CD14-positive monocyte (primary cell): ENCODE results near the gene NEMF. TPM values are rescaled to one million over a fixed set of nuclear protein-coding genes. Genes with fewer than 3 reads are reported as not detected.
A peak's percentile ranks its signal among the peaks of the same experiment; 100 is the strongest.

ENCODE experiments used
- DNase-seq, 3 donors: peaks; one replicate each; pipeline ENCODE4 v3.0.0-alpha.2; 2011 to 2022
- H2AFZ ChIP-seq: 2 replicates; pipeline ENCODE4 v1.6.0; 2012; ENCODE audit warnings: mild to moderate bottlenecking, low read depth, low read length, inconsistent platforms; ENCODE audit not compliant: insufficient read depth, poor library complexity, severe bottlenecking
- H3K27ac ChIP-seq, 2 donors: 1 replicate in 1 of 2; 2 replicates in 1 of 2; pipeline ENCODE4 v1.5.1; 2012 to 2013; ENCODE audit warnings: low read length in 2 of 2, control low read depth in 1 of 2, inconsistent platforms in 1 of 2, low read depth in 1 of 2, mild to moderate bottlenecking in 1 of 2
- H3K27me3 ChIP-seq, 2 donors: one replicate each; pipeline versions ENCODE4 v1.6.0 to v1.6.1; 2011 to 2013; ENCODE audit warnings: low read length in 2 of 2; ENCODE audit not compliant: control insufficient read depth in 2 of 2, insufficient read depth in 2 of 2
- H3K36me3 ChIP-seq, 2 donors: replicated peaks in 1 of 2; 1 replicate in 1 of 2; 2 replicates in 1 of 2; pipeline versions ENCODE4 v1.5.1 to v1.6.1; 2012 to 2013; ENCODE audit warnings: low read length in 2 of 2, control low read depth in 1 of 2, inconsistent platforms in 1 of 2, mild to moderate bottlenecking in 1 of 2; ENCODE audit not compliant: insufficient read depth in 2 of 2, control insufficient read depth in 1 of 2
- H3K4me1 ChIP-seq, 2 donors: 1 replicate in 1 of 2; 2 replicates in 1 of 2; pipeline versions ENCODE4 v1.5.1 to v1.6.1; 2012 to 2013; ENCODE audit warnings: low read length in 2 of 2, control low read depth in 1 of 2, inconsistent platforms in 1 of 2, mild to moderate bottlenecking in 1 of 2, moderate library complexity in 1 of 2; ENCODE audit not compliant: insufficient read depth in 2 of 2, control insufficient read depth in 1 of 2
- H3K4me2 ChIP-seq: replicated peaks from 2 replicates; pipeline ENCODE3; 2012; ENCODE audit warnings: low read length, moderate library complexity, mild to moderate bottlenecking; ENCODE audit not compliant: poor library complexity, severe bottlenecking; ENCODE audit errors: extremely low read depth
- H3K4me3 ChIP-seq, 3 experiments: fragments of 200-600 bp in 1 of 3; sonication (generic) in 1 of 3; replicated peaks in 1 of 3; 1 replicate in 2 of 3; 2 replicates in 1 of 3; pipeline ENCODE4 v1.5.1; 2011 to 2013; ENCODE audit warnings: low read length in 3 of 3, mild to moderate bottlenecking in 3 of 3, control low read depth in 2 of 3, low read depth in 2 of 3, inconsistent platforms in 1 of 3, moderate library complexity in 1 of 3
- H3K79me2 ChIP-seq: 2 replicates; pipeline ENCODE4 v1.6.0; 2012; ENCODE audit warnings: mild to moderate bottlenecking, control low read depth, inconsistent platforms, low read length, moderate library complexity; ENCODE audit not compliant: insufficient read depth
- H3K9ac ChIP-seq: 2 replicates; pipeline ENCODE4 v1.6.0; 2017; ENCODE audit warnings: low read length, mild to moderate bottlenecking; ENCODE audit not compliant: insufficient read depth, poor library complexity, severe bottlenecking
- H3K9me3 ChIP-seq, 2 donors: replicated peaks in 1 of 2; 1 replicate in 1 of 2; 2 replicates in 1 of 2; pipeline versions ENCODE4 v1.5.1 to v1.6.1; 2012 to 2013; ENCODE audit warnings: low read length in 2 of 2, control low read depth in 1 of 2; ENCODE audit not compliant: control insufficient read depth in 1 of 2, insufficient read depth in 1 of 2
- H4K20me1 ChIP-seq: 2 replicates; pipeline ENCODE4 v1.6.0; 2012; ENCODE audit warnings: mild to moderate bottlenecking, low read length, control low read depth, moderate library complexity; ENCODE audit not compliant: insufficient read depth
- H3K27ac Mint-ChIP-seq, 7 donors: one replicate each; pipeline ENCODE4 v1.8.0; 2020; ENCODE audit warnings: mild to moderate bottlenecking in 7 of 7, mixed read lengths in 7 of 7, moderate library complexity in 6 of 7, inconsistent platforms in 2 of 7
- H3K27me3 Mint-ChIP-seq, 3 donors: one replicate each; pipeline ENCODE4 v1.8.0; 2021 to 2022; ENCODE audit warnings: low read depth in 3 of 3, mild to moderate bottlenecking in 3 of 3, mixed read lengths in 3 of 3, moderate library complexity in 3 of 3, inconsistent platforms in 1 of 3
- H3K36me3 Mint-ChIP-seq, 2 donors: one replicate each; pipeline ENCODE4 v1.8.0; 2020; ENCODE audit warnings: mixed read lengths in 2 of 2, inconsistent platforms in 1 of 2, mild to moderate bottlenecking in 1 of 2
- H3K4me1 Mint-ChIP-seq: one replicate; pipeline ENCODE4 v1.8.0; 2020; ENCODE audit warnings: mild to moderate bottlenecking, mixed read lengths
- H3K4me3 Mint-ChIP-seq, 2 donors: one replicate each; pipeline ENCODE4 v1.8.0; 2020; ENCODE audit warnings: mild to moderate bottlenecking in 2 of 2, mixed read lengths in 2 of 2, moderate library complexity in 1 of 2
- H3K9me3 Mint-ChIP-seq, 7 donors: one replicate each; pipeline ENCODE4 v1.8.0; 2020 to 2022; ENCODE audit warnings: mixed read lengths in 7 of 7, mild to moderate bottlenecking in 6 of 7, moderate library complexity in 6 of 7, inconsistent platforms in 2 of 7
- WGBS: methylation state at CpG from one replicate; pipeline ENCODE4 v1.1.5; 2013; ENCODE audit warnings: missing lambda C conversion rate; ENCODE audit not compliant: insufficient coverage; 5-methylcytosine and 5-hydroxymethylcytosine counted together
- intact Hi-C, 2 donors: fragments of 100-400 bp; cut with micrococcal nuclease; formaldehyde crosslinking; loops; one replicate each; pipeline versions ENCODE4 v1.15.0 to v1.15.1; 2023
- polyA plus RNA-seq, 3 donors: library from polyadenylated mRNA; depleted of rRNA in 1 of 3; unstranded in 2 of 3; stranded (reverse) in 1 of 3; fragments of 300-500 nt in 2 of 3; fragments of >200 nt in 1 of 3; fragmentation: Illumina TruSeq in 2 of 3; gene quantifications; 1 replicate in 2 of 3; 2 replicates in 1 of 3; pipeline ENCODE4 v1.2.3, GENCODE V29; 2012 to 2021
- TF ChIP-seq, protein P1 (sequence below): fragments of 200-600 bp; IDR thresholded peaks from one replicate; pipeline ENCODE4 v1.8.0; 2022; ENCODE audit warnings: antibody characterized with exemption, mild to moderate bottlenecking

The NEMF gene
- polyA plus RNA-seq, 3 donors, result 18.3 to 27.6 (median 22.2) TPM

DNA sequence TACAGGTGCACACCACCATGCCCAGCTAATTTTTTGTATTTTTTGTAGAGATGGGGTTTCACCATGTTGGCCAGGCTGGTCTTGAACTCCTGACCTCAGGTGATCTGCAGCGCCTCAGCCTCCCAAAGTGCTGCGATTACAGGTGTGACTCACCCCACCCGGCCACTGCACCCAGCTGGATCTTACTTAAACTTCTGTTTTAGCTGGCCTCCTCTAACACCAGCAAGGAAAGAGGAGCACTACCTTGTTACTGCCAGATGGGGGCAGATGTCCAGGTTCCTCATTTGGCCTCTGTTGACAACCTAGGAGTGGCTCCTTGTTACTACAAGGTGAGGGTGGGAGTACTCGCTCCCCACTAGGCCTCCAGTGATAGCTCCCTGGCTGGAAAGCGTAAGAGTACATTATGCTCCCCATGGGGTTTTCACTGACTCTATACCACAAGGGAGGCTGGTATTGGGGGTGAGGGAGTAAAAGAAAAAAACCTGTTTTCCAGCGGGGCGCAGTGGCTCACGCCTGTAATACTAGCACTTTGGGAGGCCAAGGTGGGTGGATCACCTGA, 27.1 kb upstream of the NEMF start:
- 35% methylated on average over 3 of the region's 8 CpGs for WGBS
- Histone ChIP-seq H3K27ac (peak overlapping the region in 1 of 2 donors; percentile 38), H3K9me3 (no peaks in the 10 kb centered on the region), H3K36me3 (no peaks in the 10 kb centered on the region), H3K9ac (no peak overlapping the region), H2AFZ (peak overlapping the region; percentile 52), H4K20me1 (no peaks in the 10 kb centered on the region), H3K4me1 (peaks cover 20 to 34% of the 10 kb centered on the region in 2 donors), H3K27me3 (no peaks in the 10 kb centered on the region), H3K4me2 (no peak overlapping the region), H3K4me3 (no peak overlapping the region), H3K79me2 (no peaks in the 10 kb centered on the region)
- DNase-seq, result peak; percentile 73 to 85 (median 80)
- TF ChIP-seq, protein P1, sequence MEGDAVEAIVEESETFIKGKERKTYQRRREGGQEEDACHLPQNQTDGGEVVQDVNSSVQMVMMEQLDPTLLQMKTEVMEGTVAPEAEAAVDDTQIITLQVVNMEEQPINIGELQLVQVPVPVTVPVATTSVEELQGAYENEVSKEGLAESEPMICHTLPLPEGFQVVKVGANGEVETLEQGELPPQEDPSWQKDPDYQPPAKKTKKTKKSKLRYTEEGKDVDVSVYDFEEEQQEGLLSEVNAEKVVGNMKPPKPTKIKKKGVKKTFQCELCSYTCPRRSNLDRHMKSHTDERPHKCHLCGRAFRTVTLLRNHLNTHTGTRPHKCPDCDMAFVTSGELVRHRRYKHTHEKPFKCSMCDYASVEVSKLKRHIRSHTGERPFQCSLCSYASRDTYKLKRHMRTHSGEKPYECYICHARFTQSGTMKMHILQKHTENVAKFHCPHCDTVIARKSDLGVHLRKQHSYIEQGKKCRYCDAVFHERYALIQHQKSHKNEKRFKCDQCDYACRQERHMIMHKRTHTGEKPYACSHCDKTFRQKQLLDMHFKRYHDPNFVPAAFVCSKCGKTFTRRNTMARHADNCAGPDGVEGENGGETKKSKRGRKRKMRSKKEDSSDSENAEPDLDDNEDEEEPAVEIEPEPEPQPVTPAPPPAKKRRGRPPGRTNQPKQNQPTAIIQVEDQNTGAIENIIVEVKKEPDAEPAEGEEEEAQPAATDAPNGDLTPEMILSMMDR, result peak; percentile 82
- peaks cover 29% of the 10 kb centered on the region for H3K4me1 Mint-ChIP-seq
- peak overlapping the region; percentile 38 to 91 (median 87) for H3K27ac Mint-ChIP-seq
- peak overlapping the region in 1 of 2 donors; percentile 26 for H3K4me3 Mint-ChIP-seq
- intact Hi-C loops, result loop anchor here in 1 of 2 donors (5.0 kb wide), 1 partner anchor 123 kb away; no protein-coding TSS in a partner anchor
- peaks cover 0 to 4% (median 0%) of the 10 kb centered on the region in 7 donors for H3K9me3 Mint-ChIP-seq
- peaks cover 0 to 5% (median 2%) of the 10 kb centered on the region in 3 donors for H3K27me3 Mint-ChIP-seq
- H3K36me3 Mint-ChIP-seq, result no peaks in the 10 kb centered on the region

DNA sequence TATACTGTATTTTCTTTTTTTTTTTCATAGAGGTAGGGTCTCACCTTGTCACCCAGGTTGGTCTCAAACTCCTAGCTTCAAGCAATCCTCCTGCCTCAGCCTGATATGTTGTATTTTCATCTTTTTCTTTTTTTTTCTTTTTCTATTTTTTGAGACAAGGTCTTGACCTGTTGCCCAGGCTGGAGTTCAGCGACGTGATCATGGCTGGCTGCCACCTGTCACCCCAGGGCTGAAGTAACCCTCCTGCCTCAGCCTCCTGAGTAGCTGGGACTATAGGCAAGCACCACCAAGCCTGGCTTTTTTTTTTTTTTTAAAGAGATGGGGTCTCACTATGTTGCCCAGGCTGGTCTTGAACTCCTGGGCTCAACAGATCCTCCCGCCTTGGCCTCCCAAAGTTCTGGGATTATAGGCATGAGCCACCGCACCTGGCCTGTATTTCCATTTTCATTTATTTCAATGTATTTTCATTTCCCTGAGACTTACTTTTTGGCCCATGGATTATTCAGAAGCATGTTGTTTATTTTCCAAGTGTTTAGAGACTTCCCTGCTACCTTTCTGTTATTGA, 24.1 kb upstream of the NEMF start:
- Mint-ChIP-seq H3K9me3 (no peaks in the 10 kb centered on the region), H3K4me3 (no peak overlapping the region), H3K36me3 (no peaks in the 10 kb centered on the region), H3K27me3 (peaks cover 0 to 5% (median 2%) of the 10 kb centered on the region in 3 donors), H3K4me1 (peaks cover 19% of the 10 kb centered on the region), H3K27ac (no peak overlapping the region)
- no peak overlapping the region for H3K27ac ChIP-seq
- no peaks in the 10 kb centered on the region for H3K9me3 ChIP-seq
- TF ChIP-seq, protein P1, result no peak
- no peak overlapping the region for H2AFZ ChIP-seq
- WGBS, result no CpG with 5 or more reads among the region's 4 CpGs
- H3K27me3 ChIP-seq, result no peaks in the 10 kb centered on the region
- peaks cover 11 to 19% of the 10 kb centered on the region in 2 donors for H3K4me1 ChIP-seq
- DNase-seq, result no peak
- no peak overlapping the region for H3K4me3 ChIP-seq
- no peak overlapping the region for H3K4me2 ChIP-seq
- intact Hi-C loops, result loop anchor here in 1 of 2 donors (5.0 kb wide), 1 partner anchor 126 kb away; no protein-coding TSS in a partner anchor
- H4K20me1 ChIP-seq, result no peaks in the 10 kb centered on the region
- no peaks in the 10 kb centered on the region for H3K36me3 ChIP-seq
- H3K79me2 ChIP-seq, result no peaks in the 10 kb centered on the region
- no peak overlapping the region for H3K9ac ChIP-seq
